Measurements from ENCODE around the gene KAZN. TPM values are rescaled to one million over a fixed set of nuclear protein-coding genes. Genes with fewer than 3 reads are reported as not detected.
A peak's percentile ranks its signal among the peaks of the same experiment; 100 is the strongest.

The KAZN gene
- total and polyA plus RNA-seq, 4 donors, result 4.4 to 19.3 (median 9.6) TPM

DNA sequence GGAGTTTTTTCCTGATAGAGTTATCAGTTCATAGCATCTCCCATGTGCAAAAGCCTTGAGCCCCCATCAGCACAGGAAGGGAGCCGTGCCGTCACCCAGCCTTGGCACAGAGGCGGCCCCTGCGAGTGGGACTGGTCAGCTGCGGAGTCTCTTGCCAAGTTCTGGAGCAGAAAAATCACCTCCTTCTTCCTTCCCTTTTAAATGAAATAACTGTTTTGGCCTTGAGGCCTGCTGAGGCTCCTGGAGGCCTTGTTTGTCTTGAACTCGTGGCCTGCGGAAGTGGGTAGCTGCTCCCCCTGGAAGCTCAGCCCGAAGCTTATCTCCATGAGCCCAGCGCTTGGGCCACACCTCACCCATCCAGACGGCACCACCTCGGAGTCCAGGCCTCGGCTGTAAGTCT, 409.4 kb downstream of the KAZN start:
- WGBS, 2 donors, result 6 to 7% methylated on average over 12 of the region's 12 CpGs
- no peaks in the 10 kb centered on the region for H3K36me3 ChIP-seq (ENCODE audit: control insufficient read depth in 1 of 2, insufficient read depth in 2 of 2, low read length in 1 of 2)
- no peaks in the 10 kb centered on the region for H3K9me3 ChIP-seq (ENCODE audit: control insufficient read depth, low read length)
- intact Hi-C loops (cut with DNase I), result no loop called here
- peak overlapping the region in 1 of 2 donors; percentile 20 for H3K27ac ChIP-seq (ENCODE audit: low read depth in 1 of 2, low read length in 2 of 2)
- no peaks in the 10 kb centered on the region for H3K27me3 ChIP-seq (ENCODE audit: control insufficient read depth in 1 of 2, insufficient read depth in 2 of 2, low read length in 1 of 2)
- H3K4me3 ChIP-seq (ENCODE audit: low read length in 2 of 2), result no peak overlapping the region
- DNase-seq (no peak), ATAC-seq (ENCODE audit: low FRiP score) (peak; percentile 46)
- H3K4me1 ChIP-seq (ENCODE audit: control insufficient read depth in 1 of 2, insufficient read depth in 2 of 2, low read length in 2 of 2), result no peaks in the 10 kb centered on the region

DNA sequence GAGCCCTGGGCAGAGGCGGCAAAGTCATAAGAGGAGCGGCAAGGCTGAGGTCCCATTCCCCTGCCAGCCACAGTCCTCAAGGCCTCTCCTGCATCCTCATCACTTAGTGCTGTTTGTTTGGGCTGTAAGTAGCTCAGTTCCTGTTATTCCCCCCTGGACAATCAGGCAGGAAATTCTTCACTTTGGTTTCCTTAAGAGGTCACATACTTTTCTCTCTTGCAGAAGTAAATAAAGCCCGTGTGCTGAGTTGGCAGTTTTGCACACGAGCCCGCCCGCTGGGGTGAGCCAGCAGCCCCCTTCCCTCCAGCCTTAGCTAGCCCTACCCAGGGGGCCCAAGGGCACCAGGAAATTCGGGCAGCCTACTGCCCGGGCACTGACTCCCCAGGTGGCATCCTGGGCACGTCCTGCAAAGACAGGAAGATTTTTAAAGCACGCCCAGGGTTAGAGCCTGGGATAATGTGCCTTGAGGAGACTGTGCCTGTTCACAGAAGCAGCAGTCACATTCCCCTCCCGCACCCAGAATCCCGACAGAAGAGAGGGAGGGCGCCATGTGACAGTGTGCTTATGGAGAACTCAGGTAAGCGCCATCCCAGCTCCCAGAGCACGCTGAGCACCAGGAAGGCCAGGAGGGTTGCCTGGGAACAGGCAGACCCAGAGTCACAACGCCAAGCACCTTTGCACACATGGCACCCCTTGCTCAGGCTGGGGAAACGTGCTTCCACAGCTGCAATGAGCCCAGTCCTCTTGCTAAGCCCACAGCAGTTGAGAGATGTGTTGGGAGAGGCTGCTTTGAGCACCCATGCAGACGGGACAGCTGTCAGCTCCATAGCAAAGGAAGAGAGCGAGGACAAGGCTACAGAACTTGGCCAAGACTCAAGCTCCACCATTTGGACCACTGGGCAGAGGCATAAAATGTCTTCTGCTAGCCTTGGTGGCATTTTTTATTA, 410.6 kb downstream of the KAZN start:
- WGBS, 2 donors, result 78 to 87% methylated on average over 19 of the region's 19 CpGs
- Histone ChIP-seq H3K4me3 (ENCODE audit: low read length in 2 of 2) (no peak overlapping the region), H3K4me1 (ENCODE audit: control insufficient read depth in 1 of 2, insufficient read depth in 2 of 2, low read length in 2 of 2) (no peaks in the 10 kb centered on the region), H3K27me3 (ENCODE audit: control insufficient read depth in 1 of 2, insufficient read depth in 2 of 2, low read length in 1 of 2) (no peaks in the 10 kb centered on the region), H3K36me3 (ENCODE audit: control insufficient read depth in 1 of 2, insufficient read depth in 2 of 2, low read length in 1 of 2) (no peaks in the 10 kb centered on the region), H3K27ac (ENCODE audit: low read depth in 1 of 2, low read length in 2 of 2) (no peak overlapping the region), H3K9me3 (ENCODE audit: control insufficient read depth, low read length) (no peaks in the 10 kb centered on the region)
- intact Hi-C loops (cut with DNase I), result no loop called here
- ATAC-seq (ENCODE audit: low FRiP score) (no peak), DNase-seq (no peak)

DNA sequence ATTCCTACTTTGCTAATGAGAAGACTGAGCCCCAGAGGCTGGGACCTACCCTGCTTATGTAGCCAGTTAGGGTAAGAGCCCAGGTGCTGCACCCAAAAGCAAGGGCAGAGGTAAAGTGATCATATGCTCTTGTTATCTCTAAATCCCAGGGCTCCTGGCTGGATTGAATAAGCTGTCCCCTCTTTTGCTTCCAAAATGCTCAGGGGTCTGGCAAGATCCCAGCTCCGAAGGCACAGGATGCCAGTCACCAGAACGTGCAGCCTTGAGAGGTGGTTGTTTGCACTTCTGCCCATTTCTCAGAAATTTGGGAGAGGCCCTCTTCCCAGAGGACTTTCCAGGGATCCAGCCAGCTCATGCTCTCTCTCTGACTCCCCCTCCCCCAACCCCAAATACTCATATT, 412.7 kb downstream of the KAZN start:
- DNase-seq (no peak), ATAC-seq (ENCODE audit: low FRiP score) (no peak)
- H3K4me3 ChIP-seq (ENCODE audit: low read length in 2 of 2), result no peak overlapping the region
- no peaks in the 10 kb centered on the region for H3K36me3 ChIP-seq (ENCODE audit: control insufficient read depth in 1 of 2, insufficient read depth in 2 of 2, low read length in 1 of 2)
- intact Hi-C loops (cut with DNase I), result no loop called here
- H3K27me3 ChIP-seq (ENCODE audit: control insufficient read depth in 1 of 2, insufficient read depth in 2 of 2, low read length in 1 of 2), result no peaks in the 10 kb centered on the region
- WGBS, 2 donors, result 17 to 30% methylated on average over 2 of the region's 2 CpGs
- H3K27ac ChIP-seq (ENCODE audit: low read depth in 1 of 2, low read length in 2 of 2), result no peak overlapping the region
- H3K4me1 ChIP-seq (ENCODE audit: control insufficient read depth in 1 of 2, insufficient read depth in 2 of 2, low read length in 2 of 2), result no peaks in the 10 kb centered on the region
- no peaks in the 10 kb centered on the region for H3K9me3 ChIP-seq (ENCODE audit: control insufficient read depth, low read length)

DNA sequence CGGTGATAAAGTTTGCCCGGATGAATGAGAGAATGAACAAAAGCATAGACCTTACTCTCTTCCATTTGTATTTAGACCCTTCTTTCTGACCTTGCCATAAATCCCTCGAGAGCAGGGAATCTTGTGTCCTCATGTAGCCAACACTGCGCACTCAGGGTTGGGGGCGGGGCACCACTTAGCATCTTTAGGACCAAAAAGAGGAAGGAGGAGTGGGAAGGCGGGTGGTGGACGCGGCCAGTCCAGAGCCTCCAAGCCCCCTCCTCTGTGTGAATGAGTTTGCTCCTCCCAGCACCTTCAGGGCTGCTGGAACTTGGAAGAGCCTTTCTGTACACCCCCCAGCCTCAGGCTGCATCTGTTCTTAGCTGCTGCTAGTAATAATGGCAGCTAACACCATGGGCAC, 413.2 kb downstream of the KAZN start:
- DNase-seq (no peak), ATAC-seq (ENCODE audit: low FRiP score) (no peak)
- Histone ChIP-seq H3K4me3 (ENCODE audit: low read length in 2 of 2) (no peak overlapping the region), H3K9me3 (ENCODE audit: control insufficient read depth, low read length) (no peaks in the 10 kb centered on the region), H3K4me1 (ENCODE audit: control insufficient read depth in 1 of 2, insufficient read depth in 2 of 2, low read length in 2 of 2) (no peaks in the 10 kb centered on the region), H3K27ac (ENCODE audit: low read depth in 1 of 2, low read length in 2 of 2) (no peak overlapping the region), H3K27me3 (ENCODE audit: control insufficient read depth in 1 of 2, insufficient read depth in 2 of 2, low read length in 1 of 2) (no peaks in the 10 kb centered on the region), H3K36me3 (ENCODE audit: control insufficient read depth in 1 of 2, insufficient read depth in 2 of 2, low read length in 1 of 2) (no peaks in the 10 kb centered on the region)
- WGBS, 2 donors, result 73 to 74% methylated on average over 8 of the region's 8 CpGs
- intact Hi-C loops (cut with DNase I), result no loop called here

DNA sequence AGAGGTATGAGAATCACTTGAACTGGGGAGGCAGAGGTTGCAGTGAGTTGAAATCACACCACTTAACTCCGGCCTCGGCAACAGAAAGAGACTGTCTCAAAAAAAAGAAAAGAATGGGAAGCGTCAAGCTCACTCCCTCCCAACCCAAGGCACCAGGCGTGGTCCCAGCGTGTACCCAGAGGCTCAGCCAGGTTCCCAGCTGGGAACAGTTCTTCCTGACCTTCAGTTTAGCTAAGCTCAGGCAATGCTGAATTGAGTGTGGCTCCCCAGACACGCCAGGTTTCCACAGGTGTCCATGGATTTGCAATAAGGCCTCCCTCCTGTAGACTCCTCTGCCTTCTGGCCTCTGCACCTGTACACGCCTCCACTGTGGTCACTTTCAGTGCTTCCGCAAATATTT, 414.3 kb downstream of the KAZN start:
- no peak for DNase-seq
- intact Hi-C loops (cut with DNase I), result no loop called here
- Histone ChIP-seq H3K27ac (ENCODE audit: low read depth in 1 of 2, low read length in 2 of 2) (no peak overlapping the region), H3K4me3 (ENCODE audit: low read length in 2 of 2) (no peak overlapping the region), H3K27me3 (ENCODE audit: control insufficient read depth in 1 of 2, insufficient read depth in 2 of 2, low read length in 1 of 2) (no peaks in the 10 kb centered on the region), H3K9me3 (ENCODE audit: control insufficient read depth, low read length) (no peaks in the 10 kb centered on the region), H3K4me1 (ENCODE audit: control insufficient read depth in 1 of 2, insufficient read depth in 2 of 2, low read length in 2 of 2) (no peaks in the 10 kb centered on the region), H3K36me3 (ENCODE audit: control insufficient read depth in 1 of 2, insufficient read depth in 2 of 2, low read length in 1 of 2) (no peaks in the 10 kb centered on the region)
- ATAC-seq (ENCODE audit: low FRiP score), result no peak
- whole genome bisulfite sequencing, 2 donors, result 83 to 90% methylated on average over 8 of the region's 8 CpGs

DNA sequence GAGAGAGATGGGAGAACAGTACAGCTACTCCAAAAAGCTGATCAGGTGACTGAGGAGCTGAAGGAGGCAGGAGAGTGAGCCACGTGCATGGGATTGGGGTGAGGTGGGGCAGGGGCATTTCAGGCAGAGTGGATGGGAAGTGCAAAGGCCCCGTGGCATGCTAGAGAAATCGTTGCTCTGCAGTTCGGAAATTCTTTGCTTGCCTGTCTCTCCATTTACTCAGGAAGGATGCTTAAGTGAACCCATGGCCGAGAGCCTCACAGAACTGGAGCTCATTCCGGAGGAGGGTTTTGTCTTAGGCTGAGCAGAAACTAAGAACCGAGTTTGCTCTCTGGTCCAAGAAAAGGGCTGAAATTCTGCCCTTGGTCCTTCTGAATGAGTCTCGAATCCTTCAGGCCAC, 415.3 kb downstream of the KAZN start:
- H3K4me3 ChIP-seq (ENCODE audit: low read length in 2 of 2), result no peak overlapping the region
- H3K27me3 ChIP-seq (ENCODE audit: control insufficient read depth in 1 of 2, insufficient read depth in 2 of 2, low read length in 1 of 2), result no peaks in the 10 kb centered on the region
- no peak for DNase-seq
- H3K36me3 ChIP-seq (ENCODE audit: control insufficient read depth in 1 of 2, insufficient read depth in 2 of 2, low read length in 1 of 2), result no peaks in the 10 kb centered on the region
- 89 to 90% methylated on average over 8 of the region's 8 CpGs for WGBS, 2 donors
- no peaks in the 10 kb centered on the region for H3K4me1 ChIP-seq (ENCODE audit: control insufficient read depth in 1 of 2, insufficient read depth in 2 of 2, low read length in 2 of 2)
- no peak for ATAC-seq (ENCODE audit: low FRiP score)
- intact Hi-C loops (cut with DNase I), result no loop called here
- H3K9me3 ChIP-seq (ENCODE audit: control insufficient read depth, low read length), result no peaks in the 10 kb centered on the region
- no peak overlapping the region for H3K27ac ChIP-seq (ENCODE audit: low read depth in 1 of 2, low read length in 2 of 2)

DNA sequence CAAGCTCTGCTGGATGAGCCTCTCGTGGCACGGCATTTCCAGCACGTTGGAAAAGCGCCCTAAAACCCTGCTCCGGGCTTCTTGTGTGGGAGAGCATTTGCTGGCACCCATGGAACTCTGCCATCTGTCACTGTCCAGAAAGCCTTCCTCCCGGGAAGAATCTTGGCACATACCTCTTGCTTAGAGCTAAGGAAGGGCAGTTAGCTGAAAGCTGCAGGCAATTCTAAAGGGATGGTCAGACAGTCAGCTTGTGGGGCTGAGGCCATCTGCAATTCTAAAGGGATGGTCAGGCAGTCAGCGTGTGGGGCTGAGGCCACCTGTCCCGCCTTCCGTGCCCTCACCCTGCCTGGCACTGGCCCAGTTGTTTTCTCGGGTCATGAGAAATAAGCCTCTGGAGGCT, 416.0 kb downstream of the KAZN start:
- Histone ChIP-seq H3K36me3 (ENCODE audit: control insufficient read depth in 1 of 2, insufficient read depth in 2 of 2, low read length in 1 of 2) (no peaks in the 10 kb centered on the region), H3K27ac (ENCODE audit: low read depth in 1 of 2, low read length in 2 of 2) (no peak overlapping the region), H3K9me3 (ENCODE audit: control insufficient read depth, low read length) (no peaks in the 10 kb centered on the region), H3K27me3 (ENCODE audit: control insufficient read depth in 1 of 2, insufficient read depth in 2 of 2, low read length in 1 of 2) (no peaks in the 10 kb centered on the region), H3K4me3 (ENCODE audit: low read length in 2 of 2) (no peak overlapping the region), H3K4me1 (ENCODE audit: control insufficient read depth in 1 of 2, insufficient read depth in 2 of 2, low read length in 2 of 2) (no peaks in the 10 kb centered on the region)
- ATAC-seq (ENCODE audit: low FRiP score) (no peak), DNase-seq (no peak)
- WGBS, 2 donors, result 47 to 48% methylated on average over 10 of the region's 10 CpGs
- intact Hi-C loops (cut with DNase I), result no loop called here

DNA sequence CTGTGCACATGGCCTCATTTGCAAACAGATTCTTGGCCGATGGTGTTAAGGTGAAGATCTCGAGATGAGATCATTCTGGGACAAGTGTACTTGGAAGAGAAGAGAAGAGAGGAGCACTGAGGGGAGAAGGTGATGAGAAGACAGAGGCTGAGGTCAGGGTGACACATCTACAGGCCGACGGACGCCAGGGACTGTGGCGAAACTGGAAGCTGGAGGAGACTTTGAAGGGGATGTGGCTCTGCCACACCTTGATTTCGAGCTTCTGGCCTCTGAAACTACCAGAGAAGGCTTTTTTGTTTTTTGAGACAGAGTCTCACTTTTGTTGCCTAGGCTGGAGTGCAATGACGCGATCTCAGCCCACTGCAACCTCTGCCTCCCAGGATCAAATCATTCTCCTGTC, 417.5 kb downstream of the KAZN start:
- no peaks in the 10 kb centered on the region for H3K4me1 ChIP-seq (ENCODE audit: control insufficient read depth in 1 of 2, insufficient read depth in 2 of 2, low read length in 2 of 2)
- WGBS, 2 donors, result 96 to 97% methylated on average over 9 of the region's 9 CpGs

DNA sequence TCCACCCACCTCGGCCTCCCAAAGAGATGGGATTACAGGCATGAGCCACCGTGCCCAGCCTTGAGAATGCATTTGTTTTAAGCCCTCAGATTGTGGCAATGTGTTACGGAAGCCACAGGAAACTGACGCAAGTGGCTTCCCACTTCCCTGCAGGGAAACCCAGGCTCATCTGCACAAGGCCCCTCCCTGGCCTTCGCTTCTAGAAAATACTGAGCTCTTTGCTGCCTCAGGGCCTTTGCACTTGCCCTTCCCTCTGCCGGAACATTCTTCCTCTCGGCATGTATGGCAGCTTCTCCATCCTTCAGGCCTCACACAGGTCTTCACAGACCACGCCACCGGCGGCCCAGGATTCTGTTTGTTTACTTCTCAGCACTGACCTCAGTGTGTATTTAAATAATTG, 418.0 kb downstream of the KAZN start:
- no peaks in the 10 kb centered on the region for H3K9me3 ChIP-seq (ENCODE audit: control insufficient read depth, low read length)
- no peak for ATAC-seq (ENCODE audit: low FRiP score)
- no peak overlapping the region for H3K27ac ChIP-seq (ENCODE audit: low read depth in 1 of 2, low read length in 2 of 2)
- intact Hi-C loops (cut with DNase I), result no loop called here
- no peaks in the 10 kb centered on the region for H3K36me3 ChIP-seq (ENCODE audit: control insufficient read depth in 1 of 2, insufficient read depth in 2 of 2, low read length in 1 of 2)
- WGBS, 2 donors, result 95 to 98% methylated on average over 10 of the region's 10 CpGs
- no peak for DNase-seq
- no peak overlapping the region for H3K4me3 ChIP-seq (ENCODE audit: low read length in 2 of 2)
- H3K4me1 ChIP-seq (ENCODE audit: control insufficient read depth in 1 of 2, insufficient read depth in 2 of 2, low read length in 2 of 2), result no peaks in the 10 kb centered on the region
- H3K27me3 ChIP-seq (ENCODE audit: control insufficient read depth in 1 of 2, insufficient read depth in 2 of 2, low read length in 1 of 2), result no peaks in the 10 kb centered on the region

More for the DNA sequence above, 417.5 kb downstream of the KAZN start:
- DNase-seq (no peak), ATAC-seq (ENCODE audit: low FRiP score) (no peak)
- no peaks in the 10 kb centered on the region for H3K36me3 ChIP-seq (ENCODE audit: control insufficient read depth in 1 of 2, insufficient read depth in 2 of 2, low read length in 1 of 2)
- intact Hi-C loops (cut with DNase I), result no loop called here
- no peaks in the 10 kb centered on the region for H3K9me3 ChIP-seq (ENCODE audit: control insufficient read depth, low read length)
- H3K27ac ChIP-seq (ENCODE audit: low read depth in 1 of 2, low read length in 2 of 2), result no peak overlapping the region
- no peaks in the 10 kb centered on the region for H3K27me3 ChIP-seq (ENCODE audit: control insufficient read depth in 1 of 2, insufficient read depth in 2 of 2, low read length in 1 of 2)
- H3K4me3 ChIP-seq (ENCODE audit: low read length in 2 of 2), result no peak overlapping the region
